ENCODE data around the gene PALM2AKAP2.

Gene PALM2AKAP2

DNA sequence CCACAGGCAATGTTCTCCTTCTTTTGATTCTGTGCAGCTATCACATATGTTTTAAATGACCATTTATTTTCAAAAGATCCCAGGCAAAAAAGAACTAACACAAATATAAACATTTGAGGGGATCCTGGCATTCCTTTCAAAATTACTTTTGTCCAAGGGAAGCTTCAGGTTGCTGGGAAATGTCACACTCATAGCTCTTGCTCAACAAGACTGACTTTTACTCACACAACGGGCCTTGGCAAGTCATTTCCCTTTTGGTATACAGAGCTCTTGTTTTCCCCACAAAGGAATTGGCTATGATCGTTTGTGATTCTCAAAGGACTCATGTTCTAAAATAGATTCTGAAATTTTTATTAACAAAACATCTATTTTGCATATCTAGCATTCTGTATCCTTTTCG is 4.5 kb upstream of the PALM2AKAP2 start:
- no peak for DNase-seq

DNA sequence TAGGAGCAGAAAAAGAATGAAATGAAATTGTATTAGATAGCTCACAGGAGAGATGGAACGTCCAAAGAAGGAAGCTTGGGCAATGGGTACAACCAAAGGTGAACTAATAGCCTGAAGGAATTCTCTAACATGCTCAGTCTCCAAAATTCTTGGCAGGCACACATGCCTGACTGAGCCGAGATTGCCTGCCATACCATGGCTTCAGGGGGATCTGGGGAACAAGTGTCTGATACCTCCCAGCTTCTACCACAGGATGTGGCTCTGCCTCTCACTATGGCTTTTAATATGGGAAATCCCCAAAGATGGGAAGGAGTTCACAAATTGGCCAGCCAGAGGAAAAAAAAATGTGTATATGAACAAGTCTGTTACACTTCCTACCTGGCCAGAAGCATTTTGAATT is 3.6 kb upstream of the PALM2AKAP2 start:
- DNase-seq = no peak

DNA sequence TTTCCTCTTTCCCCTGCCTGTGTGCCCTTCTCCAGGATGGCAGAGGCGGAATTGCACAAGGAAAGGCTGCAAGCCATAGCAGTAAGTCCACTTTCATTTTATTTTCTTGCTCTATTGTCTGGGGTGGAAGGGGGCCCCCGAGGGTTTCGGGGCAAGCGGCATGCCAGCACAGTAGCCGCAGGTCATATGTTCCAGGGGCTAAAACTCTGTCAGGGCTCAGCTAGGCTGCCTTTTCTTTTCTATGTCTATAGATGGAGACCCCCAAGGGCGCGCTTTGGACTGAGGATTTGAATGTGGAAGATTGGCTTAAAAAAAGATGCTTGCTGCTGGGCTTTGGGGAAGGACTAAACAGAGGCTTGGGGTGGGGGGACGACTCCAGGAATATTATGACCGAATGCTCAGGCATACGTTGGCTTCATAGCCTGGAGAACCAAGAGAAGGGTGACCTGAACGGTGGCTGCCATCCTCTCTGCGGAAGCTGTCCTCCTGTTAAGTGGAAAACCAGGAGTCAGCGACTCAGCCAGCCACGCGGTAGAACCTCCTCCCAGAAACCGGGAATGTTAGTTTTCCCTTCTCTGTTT is 545 bp downstream of the PALM2AKAP2 start:
- DNase-seq = no peak

DNA sequence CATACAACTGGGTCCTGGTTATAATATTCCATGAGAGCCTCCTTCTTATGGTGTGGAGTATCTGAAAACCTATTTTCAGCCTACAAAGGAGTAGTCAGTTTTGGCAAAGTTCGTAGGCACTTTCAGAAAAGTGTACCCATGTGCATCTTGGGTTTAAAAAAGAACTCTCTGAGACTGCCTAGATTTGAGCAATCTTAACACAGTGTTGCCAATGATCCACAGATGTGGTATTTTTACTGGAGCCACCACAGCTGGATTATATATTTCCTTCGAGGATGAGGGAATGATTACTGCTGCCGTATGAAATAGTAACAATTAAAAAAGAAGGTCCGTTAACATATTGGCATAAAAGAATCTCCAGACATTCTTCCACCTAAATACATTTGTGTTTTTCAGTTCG is 1.1 kb downstream of the PALM2AKAP2 start:
- no peak for DNase-seq

DNA sequence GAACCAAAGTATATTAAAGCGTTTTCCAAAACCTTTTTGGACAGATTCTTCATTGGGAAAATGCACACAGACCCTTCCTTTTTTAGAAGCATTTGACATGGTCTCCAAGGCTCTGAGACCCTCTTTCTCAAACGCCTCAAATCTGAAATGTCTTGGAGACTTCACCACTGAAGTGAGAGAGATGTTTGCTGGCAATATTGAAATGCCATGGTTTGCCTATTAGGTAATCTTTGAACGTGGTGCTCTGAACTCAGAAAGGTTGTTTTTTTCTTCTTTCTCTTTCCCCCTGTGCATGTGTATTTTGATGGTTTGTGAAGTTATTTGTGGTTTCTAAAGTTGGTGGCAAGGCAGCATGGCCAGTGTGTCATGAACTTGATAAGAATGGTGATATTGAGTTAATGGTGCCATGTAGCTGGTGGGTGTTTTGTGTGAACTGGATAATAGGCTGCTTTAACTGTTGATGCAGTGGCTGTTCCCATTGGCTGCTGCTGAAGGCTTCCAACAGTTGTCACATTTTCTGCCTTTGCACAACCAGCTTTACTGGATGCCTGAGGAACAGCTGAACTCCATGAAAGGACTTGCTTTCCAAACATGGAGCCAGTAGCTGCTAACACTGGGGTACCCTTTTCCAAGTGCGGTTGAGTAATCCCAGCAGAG is 1.7 kb downstream of the PALM2AKAP2 start:
- DNase-seq = no peak

DNA sequence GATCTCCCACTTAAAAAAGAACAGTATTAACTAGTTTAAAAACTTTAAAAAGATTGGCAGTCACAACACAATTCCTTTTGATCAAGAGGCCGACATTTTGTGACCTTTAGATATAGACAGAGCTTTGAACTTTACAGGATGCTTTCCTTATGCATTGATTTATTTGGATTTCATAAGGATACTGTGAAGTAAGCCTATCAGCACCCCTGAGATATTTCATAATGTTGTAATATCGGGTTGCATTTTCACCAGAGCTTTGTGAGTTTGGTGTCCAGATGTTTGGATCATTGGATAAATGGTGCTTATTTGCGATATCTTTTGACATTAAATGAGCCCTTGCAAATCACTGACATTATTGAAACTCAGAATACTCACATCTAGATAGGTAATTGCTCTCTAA is 7.7 kb downstream of the PALM2AKAP2 start:
- DNase-seq = no peak

DNA sequence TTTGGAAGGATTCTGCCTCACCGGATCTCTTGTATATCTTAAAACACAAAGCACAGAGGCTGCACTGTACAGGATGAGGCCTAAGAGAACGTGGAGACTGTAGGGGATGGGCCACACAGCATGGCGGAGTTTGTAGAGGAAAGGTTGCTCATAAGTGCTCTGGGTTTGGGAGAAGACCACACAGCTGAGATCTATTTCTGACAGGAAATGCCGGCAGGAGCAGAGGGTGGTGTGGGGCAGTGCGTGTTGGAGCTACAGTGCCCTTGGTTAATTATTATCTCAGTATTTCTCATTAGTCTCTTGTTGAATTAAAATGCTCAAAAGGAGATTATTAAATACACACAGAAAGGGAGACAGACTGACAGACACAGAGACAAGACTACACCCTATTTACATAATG is 9.6 kb downstream of the PALM2AKAP2 start:
- no peak for DNase-seq

DNA sequence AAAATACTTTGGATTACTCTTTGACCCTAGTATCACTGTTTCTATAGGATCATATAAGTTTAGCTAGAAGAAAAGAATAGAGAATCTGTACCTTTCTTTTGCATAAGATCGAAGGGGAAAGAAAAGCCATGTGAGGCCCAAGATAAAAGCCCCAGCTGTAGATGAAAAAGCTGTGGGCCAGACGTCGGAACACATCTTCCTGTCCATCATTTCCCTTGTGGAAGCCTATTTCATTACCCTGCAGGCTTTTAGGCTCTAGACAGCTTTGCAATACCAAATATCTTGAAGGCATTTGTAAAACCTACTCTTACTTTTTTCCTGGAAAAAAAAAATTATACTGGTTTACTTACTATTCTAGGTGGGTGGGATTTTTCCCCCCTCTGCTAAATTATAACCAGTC is 10.0 kb downstream of the PALM2AKAP2 start:
- DNase-seq = no peak

DNA sequence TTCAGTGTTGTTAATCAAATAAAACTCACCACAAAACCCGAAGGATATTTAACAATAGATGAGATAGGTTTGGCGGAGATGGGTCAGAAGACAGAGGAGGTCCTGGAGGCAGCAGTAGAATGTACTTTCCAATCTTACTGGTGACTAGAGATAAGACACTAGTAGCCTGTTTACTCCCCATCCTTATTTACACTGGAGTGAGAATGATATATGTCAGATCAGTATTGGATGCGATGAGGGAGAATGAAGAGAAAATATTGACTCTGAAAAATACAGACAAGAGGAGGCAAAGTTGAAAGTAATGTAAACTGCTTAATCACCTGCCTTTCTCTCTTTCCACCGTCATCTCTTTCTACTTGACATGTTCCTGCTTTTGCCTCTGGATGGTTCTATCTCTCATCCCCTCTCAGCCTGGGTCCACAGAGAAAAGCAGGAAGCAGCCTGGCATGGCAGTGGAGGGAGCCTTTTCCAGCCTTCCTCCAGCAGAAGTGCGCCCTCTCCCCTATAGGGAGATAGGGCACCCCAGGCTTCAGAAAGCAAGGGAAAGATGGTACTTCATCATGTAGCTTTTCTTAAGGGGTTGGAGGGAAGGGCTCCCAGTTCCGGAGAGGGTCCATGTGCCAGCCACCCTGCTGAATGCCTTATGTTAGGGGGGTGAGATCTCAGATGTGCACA is 11.1 kb downstream of the PALM2AKAP2 start:
- DNase-seq = no peak

DNA sequence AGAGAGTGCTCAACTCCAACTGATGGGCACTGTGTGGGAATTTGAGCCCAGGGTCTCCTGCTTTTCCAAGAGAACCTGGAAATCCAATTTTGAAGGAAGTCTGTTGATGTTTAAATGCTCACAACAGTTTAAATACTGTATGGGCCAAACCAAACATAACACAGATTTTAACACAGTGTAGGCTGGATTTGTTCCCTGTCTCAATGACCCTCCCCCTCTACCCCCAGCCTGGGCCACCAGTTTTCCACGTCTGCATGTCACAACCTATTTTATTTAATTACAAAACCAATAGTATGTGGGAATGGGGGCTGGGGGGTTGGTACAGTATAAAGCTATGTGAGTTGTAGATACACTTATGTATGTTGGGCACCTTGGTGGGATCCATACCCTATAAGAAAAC is 11.7 kb downstream of the PALM2AKAP2 start:
- DNase-seq = no peak

DNA sequence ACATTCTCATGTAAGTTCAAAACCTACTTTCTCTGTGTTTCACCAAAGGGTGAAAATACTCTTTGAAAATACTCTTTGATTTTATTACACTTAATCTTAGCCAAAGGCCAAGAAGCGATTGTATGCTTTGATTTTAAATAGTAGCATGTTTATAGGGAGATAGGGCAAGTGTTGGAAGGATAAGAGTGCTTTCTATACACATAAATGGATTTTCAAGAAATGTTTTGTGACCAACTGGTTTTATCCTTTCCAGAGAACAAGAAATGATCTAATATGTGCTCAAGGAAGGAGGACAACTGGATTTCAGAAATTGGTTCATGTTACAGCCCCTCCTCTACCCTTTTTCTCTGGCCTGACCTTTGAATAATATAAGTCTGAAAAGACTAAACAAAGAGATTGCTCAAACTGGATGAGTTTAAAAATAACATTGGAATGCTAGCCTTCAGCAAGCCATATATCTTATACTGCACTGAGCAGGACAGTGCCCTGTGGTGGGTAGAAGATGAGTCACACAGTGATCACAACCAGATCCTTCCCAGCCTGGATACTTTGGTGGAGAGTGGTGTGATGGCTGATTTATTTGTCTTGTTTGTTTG is 13.1 kb downstream of the PALM2AKAP2 start:
- no peak for DNase-seq

DNA sequence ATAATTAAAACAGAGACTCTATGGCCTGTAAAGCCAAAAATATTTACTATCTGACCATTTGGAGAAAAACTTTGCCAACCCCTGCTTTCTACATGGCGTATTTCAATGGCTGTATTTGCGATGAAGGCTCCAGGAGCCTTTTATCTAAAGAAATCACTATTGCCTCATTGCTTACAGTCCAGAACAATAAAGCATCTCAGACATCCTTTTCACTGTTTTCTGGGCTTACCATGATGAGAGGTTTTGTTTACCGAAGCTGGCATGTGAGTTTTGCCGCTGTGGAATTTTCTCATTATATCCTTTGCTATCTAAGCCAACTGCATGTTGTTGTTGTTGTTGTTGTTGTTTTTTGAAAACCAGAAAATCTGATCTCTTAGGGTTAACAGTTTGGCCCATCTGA is 13.9 kb downstream of the PALM2AKAP2 start:
- no peak for DNase-seq

DNA sequence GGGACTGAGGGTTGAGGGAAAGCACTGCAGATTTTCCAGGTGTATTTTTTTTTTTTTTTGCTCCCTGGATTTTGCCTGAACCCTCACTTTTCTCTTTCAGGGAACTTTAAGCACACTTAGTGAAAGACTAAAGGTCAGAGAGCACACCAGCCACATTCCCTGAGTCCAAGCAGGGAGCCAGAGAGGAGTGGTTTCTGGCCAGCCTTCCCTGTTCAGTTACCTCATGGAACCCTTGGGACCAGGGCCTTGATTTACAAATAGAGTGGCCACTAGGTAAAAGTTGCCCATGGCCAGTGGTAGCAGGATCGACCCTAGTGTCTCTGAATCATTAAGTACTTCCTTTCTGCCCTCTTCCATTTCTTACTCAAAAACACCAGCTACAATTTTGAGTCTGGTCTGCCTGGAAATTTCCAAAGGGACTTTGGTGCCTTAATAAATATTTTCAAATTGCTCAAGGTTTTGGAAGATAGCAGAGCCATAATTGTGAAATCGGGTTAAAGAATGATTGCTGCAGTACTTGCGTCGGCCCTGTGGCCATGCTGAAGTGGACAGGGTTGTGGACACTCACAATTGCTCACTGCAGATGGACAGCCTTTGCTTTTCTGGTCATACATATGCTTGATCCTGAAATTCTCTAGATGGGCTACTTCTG is 14.5 kb downstream of the PALM2AKAP2 start:
- DNase-seq = no peak

DNA sequence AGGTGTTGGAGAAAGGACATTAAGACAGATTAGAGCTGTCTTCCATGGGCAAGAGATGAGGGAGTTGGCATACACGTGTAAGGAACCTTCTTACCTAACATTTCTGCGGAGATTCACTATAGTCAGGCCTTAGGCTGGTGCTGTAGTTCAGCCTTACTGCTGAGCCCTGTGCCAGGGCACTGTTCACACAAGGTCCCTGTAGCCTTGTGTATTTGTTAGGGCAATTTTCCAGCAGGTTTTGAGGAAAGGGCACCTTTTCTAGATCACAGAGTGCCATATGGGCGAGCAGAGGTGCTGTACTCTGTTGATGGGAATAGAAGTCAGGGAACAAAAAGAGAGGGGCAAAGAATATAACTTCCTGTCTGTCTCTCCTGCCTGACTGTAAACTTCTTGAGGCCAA is 15.6 kb downstream of the PALM2AKAP2 start:
- DNase-seq = no peak

DNA sequence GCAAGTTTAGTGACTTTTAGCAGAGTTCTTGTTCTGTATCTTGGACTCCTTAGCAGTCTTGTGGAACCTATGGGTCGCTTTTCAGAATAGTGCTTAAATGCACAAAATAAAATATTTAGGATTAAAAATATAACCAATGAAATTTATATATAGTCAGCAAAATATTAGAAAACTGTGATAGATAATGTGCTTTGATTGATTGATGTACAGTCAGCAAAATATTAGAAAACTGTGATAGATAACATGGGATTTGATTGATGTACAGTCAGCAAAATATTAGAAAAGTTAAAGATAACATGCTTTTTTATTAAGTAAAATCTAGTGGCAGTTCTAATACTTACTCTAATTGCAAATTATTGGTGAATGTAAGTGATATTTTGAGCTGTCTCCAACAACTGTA is 16.1 kb downstream of the PALM2AKAP2 start:
- DNase-seq = no peak

DNA sequence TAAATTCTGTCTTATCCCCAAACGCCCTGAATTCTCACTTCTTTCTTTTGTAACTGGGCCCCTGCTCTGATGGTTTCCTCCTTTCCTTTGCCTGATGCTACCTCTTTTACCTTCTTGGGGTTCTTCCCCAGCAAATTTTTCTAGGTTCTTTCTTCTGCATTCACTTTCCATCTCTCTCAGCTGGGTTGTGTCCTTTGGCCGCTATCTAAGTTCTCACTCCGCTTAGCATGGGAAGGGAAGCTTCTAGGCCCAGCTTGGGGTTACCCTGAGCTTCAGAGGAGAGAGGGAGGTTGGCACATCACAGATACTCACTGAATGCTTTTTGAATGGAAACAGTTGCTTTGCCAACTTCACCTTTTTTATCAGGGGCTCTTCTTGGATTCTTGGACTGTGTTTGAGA is 17.0 kb downstream of the PALM2AKAP2 start:
- no peak for DNase-seq

DNA sequence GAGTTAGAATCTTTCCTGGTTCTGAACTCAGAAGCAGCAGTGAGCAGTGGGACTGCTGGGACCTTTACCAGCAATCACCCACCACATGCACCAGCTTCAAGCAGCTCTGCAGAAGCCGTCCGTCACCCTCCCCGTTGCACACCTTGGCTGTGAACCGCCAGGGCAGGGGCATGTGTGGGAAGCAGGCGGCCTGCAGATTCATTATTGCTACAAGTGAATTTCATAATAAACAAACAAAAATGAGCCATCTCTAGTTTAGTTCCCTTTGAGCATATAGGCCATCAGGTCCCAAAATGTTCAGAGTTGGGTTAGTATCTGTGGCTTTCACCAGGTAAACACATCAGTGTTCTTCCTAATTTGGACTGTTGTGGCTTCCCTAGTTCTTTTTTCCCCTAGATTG is 17.5 kb downstream of the PALM2AKAP2 start:
- no peak for DNase-seq

DNA sequence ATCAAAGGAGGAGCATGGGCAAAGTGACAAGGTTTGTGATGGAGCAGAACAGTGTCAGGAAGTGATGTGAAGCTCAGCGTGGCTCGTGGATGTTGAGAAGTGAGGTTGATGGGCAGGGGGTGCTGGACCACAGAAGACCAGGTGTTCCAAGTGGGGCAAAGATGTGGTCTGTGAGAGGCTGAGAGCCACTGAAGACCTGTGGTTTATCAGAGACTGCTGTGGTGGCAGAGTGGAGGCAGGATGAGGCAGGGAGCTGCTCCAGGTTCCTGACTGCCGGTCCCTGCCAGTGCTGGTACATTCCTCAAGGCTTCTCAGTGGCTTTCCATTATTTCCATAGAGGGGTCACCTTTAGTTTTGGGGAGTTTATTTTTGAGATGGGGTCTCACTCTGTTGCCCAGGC is 19.1 kb downstream of the PALM2AKAP2 start:
- DNase-seq = no peak

DNA sequence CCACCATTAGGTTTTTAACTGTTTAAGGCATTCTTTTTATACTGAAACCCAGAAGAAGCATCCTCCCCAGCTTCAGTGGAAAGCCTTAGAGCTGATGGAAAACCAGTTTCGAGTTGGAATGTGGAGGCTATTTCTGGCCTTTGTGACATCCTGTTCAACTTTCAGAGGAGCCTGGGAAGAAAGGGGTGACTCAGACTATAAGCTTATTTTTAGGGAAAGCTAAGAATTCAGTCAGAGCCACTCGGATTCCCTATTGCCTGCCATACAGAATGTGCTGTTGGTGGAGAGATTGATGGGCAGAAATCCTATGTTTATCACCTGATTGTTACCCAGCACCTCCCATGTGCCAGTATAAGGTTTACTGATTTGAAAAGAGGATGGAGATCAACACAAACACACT is 19.8 kb downstream of the PALM2AKAP2 start:
- no peak for DNase-seq

DNA sequence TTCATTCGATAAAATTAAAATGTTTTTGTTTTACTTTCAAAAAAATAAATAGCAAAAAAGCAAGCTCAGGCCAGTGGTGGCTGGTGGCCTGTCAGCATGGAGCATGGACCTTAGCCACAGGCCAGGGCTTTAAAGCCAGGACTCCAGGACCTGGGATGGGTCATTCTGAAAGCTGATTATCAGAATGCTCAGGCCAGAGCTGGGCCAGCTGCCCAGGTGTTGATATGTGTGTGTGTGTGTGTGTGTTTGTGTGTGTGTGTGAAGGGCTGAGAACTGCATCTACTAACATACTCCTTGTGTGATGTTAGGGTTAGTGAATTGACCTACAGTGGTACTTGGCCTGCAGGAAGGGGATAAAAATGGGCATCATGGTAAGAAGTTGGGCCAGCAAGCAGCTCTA is 21.5 kb downstream of the PALM2AKAP2 start:
- DNase-seq = no peak

DNA sequence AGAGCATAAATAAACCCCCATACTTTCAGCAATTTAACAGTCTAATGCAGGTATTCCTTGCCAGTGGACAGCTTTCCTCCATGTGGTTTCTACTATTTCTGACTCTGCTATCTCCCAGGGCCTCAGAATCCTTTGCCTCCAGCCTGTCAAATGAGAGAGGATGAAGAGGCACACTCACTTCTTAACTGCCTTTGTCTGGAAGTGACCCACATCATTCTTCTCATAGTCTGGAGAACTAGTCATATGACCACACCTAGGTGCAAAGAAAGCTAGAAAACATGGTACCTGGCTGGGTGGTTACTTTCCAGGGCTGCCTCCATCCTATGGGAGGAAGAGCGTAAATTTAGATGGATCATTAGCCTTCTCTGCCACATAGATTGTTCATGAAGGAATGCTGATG is 22.5 kb downstream of the PALM2AKAP2 start:
- DNase-seq = no peak

DNA sequence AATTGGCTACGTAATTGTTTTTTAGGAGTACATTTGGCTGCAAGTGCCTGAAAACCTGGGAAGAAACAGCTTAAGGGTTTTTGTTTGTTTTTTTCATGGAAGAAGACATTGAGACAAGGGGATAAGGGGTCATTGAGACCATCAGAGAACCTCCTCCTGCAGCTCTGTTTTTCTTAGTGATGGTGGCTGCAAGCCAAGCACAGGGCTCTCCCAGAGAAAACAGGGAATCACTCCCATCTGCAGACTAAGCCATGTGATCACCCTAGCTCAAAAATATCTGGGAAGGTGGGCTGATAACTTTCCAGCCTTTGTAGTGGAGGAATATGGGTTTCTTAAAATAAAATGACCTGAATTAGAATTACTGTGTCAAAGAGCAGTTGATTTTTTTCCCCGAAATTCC is 25.1 kb downstream of the PALM2AKAP2 start:
- DNase-seq = no peak

DNA sequence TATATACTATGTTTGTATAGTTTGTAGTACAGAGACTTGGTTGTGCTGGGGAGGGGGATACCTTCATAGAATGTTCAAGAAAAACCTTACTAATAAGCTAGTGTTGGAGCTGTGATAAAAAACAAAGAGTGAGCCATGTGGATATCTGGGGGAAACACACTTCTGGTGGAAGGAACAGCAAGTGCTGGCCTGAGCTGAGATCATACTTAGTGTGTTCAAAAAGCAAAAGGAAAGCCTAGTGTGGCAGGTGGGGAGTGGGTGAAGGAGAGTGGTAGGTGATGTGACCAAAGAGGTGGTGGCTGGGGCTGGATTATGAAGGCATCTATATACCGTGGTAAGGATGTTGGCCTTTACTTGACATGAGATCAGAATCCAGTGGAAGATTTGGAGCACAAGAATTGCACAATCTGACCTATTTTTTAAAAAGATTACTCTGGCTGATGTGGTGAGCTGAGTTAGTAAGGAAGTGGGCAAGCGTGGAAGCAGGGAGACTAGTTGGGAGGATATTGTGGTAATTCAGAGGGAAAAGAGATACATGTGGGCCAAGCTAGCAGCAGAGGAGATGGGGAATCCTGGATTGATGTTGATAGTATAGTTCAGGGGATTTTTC is 26.6 kb downstream of the PALM2AKAP2 start:
- DNase-seq = no peak

Measured in activated CD4-positive, alpha-beta T cell treated with anti-CD3 and anti-CD28 coated beads for 4 hours (primary cell).